HUES64 (cell line): Measurements from ENCODE around the gene SLC9B2.
"Not testable (repeated sequence)": the region's sequence is repeated elsewhere in the genome, so short reads cannot be mapped to it uniquely, and the experiment has no call there.

ENCODE experiments used
- H3K27ac ChIP-seq: 2 replicates; pipeline ENCODE4 v1.7.0; 2013; ENCODE audit warnings: low read depth, low read length, inconsistent platforms
- H3K27me3 ChIP-seq: 2 replicates; pipeline ENCODE4 v1.6.1; 2013; ENCODE audit warnings: mild to moderate bottlenecking, low read length; ENCODE audit not compliant: insufficient read depth
- H3K36me3 ChIP-seq: 2 replicates; pipeline ENCODE4 v1.6.1; 2013; ENCODE audit warnings: mild to moderate bottlenecking, low read length; ENCODE audit not compliant: insufficient read depth
- H3K4me1 ChIP-seq: 2 replicates; pipeline ENCODE4 v1.6.1; 2013; ENCODE audit warnings: mild to moderate bottlenecking, low read length, moderate library complexity; ENCODE audit not compliant: insufficient read depth
- H3K4me3 ChIP-seq: 2 replicates; pipeline ENCODE4 v1.5.1; 2013; ENCODE audit warnings: mild to moderate bottlenecking, low read length, moderate library complexity
- H3K9ac ChIP-seq: 2 replicates; pipeline ENCODE4 v1.6.1; 2013; ENCODE audit warnings: mild to moderate bottlenecking, low read depth, low read length
- H3K9me3 ChIP-seq: 2 replicates; pipeline ENCODE4 v1.6.1; 2013; ENCODE audit warnings: low read depth, low read length; ENCODE audit not compliant: insufficient read depth
- WGBS: fragments of 150-250, 120-280 bp; methylation state at CpG from one replicate; pipeline ENCODE4 v1.1.7; 2013; ENCODE audit warnings: missing lambda C conversion rate; 5-methylcytosine and 5-hydroxymethylcytosine counted together

SLC9B2 gene

DNA sequence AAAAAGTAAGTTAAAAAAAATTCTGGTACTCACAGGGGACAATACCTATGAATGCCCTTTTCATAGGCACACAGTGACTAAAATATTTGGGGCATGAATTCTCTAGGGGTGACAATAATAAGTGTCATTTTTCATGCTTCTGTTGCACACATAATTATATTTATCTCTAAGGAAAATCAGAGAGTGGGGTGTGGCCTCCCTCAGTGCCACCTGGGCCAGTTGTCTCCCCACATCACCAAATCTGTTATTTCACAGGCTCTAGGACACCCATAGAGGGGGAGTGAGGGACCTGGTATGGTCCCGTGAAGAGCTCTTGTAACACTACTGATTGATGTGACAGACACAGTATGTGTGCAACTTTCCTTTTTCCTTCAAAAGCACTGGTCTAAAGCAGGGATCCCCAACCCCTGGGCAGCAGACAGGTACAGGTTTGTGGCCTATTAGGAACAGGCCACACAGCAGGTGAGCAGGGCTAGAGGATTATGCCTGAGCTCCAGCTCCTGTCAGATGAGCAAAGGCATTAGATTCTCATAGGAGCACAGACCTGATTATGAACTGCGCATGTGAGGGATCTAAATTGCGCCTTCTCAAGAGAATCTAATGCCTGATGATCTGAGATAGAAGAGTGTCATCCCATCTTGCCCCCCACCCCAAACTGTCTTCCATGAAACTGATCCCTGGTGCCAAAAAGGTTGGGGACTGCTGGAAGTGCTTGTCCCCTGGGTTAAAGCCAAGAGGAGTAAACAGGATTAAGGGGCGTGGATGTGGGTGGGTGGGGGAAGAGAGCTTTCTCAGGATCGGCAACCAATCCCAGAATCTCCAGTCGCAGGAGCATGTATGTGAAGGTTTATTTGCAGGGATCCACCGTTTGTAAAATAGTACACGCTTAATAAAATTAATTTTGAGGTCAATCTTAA is 57.9 kb downstream of the SLC9B2 start:
- Histone ChIP-seq H3K4me1 (0 out of 2 replicates have a peak, but pooled peaks cover 2% of the 10 kb centered on the region), H3K9ac (peak overlapping the region; percentile 93), H3K27me3 (no peaks in the 10 kb centered on the region), H3K9me3 (no peaks in the 10 kb centered on the region), H3K4me3 (peak overlapping the region; percentile 70), H3K36me3 (no peaks in the 10 kb centered on the region), H3K27ac (peak overlapping the region; percentile 88)
- WGBS: 76% methylated on average over 8 of the region's 8 CpGs

GRCh38 chr4:103012551-103012950 is 64.0 kb downstream of the SLC9B2 start:
- no peak overlapping the region for H3K27ac ChIP-seq
- no peaks in the 10 kb centered on the region for H3K4me1 ChIP-seq
- no peaks in the 10 kb centered on the region for H3K36me3 ChIP-seq
- no peak overlapping the region for H3K4me3 ChIP-seq
- H3K27me3 ChIP-seq: no peaks in the 10 kb centered on the region
- no peak overlapping the region for H3K9ac ChIP-seq
- H3K9me3 ChIP-seq: no peaks in the 10 kb centered on the region

DNA sequence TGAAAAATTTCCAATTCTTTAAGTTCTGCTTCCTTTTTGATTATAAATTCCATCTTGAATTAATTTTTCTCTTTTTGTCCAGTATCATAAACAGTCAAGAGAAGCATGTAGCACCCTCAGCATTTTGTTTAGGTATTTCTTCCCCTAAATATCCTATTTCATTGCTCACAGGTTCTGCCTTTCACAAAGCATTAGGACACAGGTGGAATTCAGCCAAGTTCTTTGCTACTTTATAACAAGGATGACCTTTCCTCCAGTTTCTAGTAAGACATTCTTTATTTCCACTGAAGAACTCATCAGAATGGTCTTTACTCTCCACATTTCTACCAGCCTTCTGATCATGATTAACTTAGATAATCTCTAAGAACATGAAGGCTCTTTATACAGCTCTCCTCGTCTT is 64.5 kb downstream of the SLC9B2 start:
- Histone ChIP-seq H3K27me3 (no peaks in the 10 kb centered on the region), H3K4me1 (no peaks in the 10 kb centered on the region), H3K9ac (no peak overlapping the region), H3K9me3 (no peaks in the 10 kb centered on the region), H3K36me3 (no peaks in the 10 kb centered on the region), H3K27ac (no peak overlapping the region), H3K4me3 (no peak overlapping the region)
- 85% methylated on average over 1 of the region's 1 CpG for WGBS

DNA sequence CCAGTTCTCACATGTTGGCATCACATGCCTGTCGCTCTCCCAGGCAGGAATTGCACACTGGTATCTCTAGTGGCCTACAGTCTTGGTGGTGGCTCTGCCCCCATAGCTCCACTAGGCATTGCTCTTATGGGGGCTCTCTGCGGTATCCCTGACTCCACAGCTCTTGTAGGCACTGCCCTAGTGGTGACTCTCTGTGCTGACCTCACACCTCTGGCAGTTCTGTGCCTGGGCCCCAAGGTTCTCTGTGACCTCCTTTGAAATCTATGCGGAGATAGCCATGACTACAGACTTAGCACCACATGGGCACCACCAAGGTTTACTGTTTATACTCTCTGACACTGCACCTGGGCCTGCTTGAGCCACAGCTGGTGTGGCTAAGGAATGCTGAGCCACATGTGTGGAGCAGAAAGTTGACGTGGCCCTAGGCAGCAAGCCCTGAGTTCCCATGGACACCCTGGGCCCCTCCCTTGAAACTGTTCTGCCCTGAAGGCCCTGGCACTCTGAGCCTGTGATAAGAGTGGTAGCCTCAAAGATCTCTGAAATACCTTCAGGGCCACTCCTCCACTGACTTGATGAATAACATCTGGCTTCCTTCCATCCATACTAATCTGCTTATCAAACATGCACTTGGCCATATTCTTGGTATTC is 65.1 kb downstream of the SLC9B2 start:
- Histone ChIP-seq H3K9me3 (no peaks in the 10 kb centered on the region), H3K4me1 (no peaks in the 10 kb centered on the region), H3K9ac (no peak overlapping the region), H3K27ac (no peak overlapping the region), H3K36me3 (no peaks in the 10 kb centered on the region), H3K27me3 (no peaks in the 10 kb centered on the region), H3K4me3 (no peak overlapping the region)
- 85% methylated on average over 4 of the region's 4 CpGs for WGBS

DNA sequence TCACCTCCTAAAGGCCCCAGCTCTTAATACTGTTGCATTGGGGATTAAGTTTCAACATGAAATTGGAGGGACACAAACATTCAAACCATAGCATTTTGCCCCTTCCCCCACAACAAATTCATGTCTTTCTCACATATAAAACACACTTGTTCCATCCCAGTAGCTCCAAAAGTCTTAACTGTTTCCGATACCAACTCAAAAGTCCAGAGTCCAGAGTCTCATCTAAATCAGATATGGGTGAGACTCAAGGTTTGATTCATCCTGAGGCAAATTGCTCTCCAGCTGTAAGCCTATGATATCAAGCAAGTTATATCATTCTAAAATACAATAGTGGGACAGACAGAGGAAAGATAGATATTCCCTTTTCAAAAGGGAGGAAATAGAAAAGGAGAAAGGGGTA is 65.8 kb downstream of the SLC9B2 start:
- Histone ChIP-seq H3K4me3 (no peak overlapping the region), H3K36me3 (no peaks in the 10 kb centered on the region)

GRCh38 chr4:103008875-103009729 is 67.5 kb downstream of the SLC9B2 start:
- H3K9ac ChIP-seq: no peak overlapping the region
- no peaks in the 10 kb centered on the region for H3K9me3 ChIP-seq
- no peaks in the 10 kb centered on the region for H3K36me3 ChIP-seq
- no peak overlapping the region for H3K4me3 ChIP-seq
- WGBS: 85% methylated on average over 14 of the region's 15 CpGs
- H3K4me1 ChIP-seq: no peaks in the 10 kb centered on the region
- H3K27me3 ChIP-seq: no peaks in the 10 kb centered on the region
- H3K27ac ChIP-seq: no peak overlapping the region

More for the DNA sequence above, 65.8 kb downstream of the SLC9B2 start:
- no peak overlapping the region for H3K9ac ChIP-seq
- no peaks in the 10 kb centered on the region for H3K9me3 ChIP-seq
- no peaks in the 10 kb centered on the region for H3K4me1 ChIP-seq
- no peak overlapping the region for H3K27ac ChIP-seq
- WGBS: 100% methylated on average over 1 of the region's 1 CpG
- H3K27me3 ChIP-seq: no peaks in the 10 kb centered on the region

DNA sequence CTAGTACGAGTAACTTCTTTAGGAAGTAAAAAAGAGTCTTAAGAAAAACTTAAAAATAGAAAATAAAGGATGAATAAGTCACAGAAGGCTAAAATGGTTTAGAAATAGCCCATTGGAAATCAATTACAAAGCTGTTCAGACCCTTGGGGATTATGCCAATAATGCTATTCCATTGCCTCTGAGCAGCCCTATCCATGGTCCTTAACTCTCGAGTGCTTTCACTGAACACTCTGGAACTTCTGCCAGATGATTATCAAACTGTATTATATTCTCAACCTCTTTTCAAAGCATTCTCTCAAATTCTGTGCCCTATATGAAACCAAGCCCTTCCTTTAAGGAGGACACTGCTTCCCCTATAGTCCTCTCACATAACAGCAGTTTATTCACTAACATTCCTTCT is 74.0 kb downstream of the SLC9B2 start:
- H3K27me3 ChIP-seq: no peaks in the 10 kb centered on the region
- no peaks in the 10 kb centered on the region for H3K4me1 ChIP-seq
- H3K36me3 ChIP-seq: no peaks in the 10 kb centered on the region
- 94% methylated on average over 2 of the region's 2 CpGs for WGBS
- H3K4me3 ChIP-seq: no peak overlapping the region
- no peak overlapping the region for H3K27ac ChIP-seq
- H3K9me3 ChIP-seq: no peaks in the 10 kb centered on the region
- H3K9ac ChIP-seq: no peak overlapping the region

DNA sequence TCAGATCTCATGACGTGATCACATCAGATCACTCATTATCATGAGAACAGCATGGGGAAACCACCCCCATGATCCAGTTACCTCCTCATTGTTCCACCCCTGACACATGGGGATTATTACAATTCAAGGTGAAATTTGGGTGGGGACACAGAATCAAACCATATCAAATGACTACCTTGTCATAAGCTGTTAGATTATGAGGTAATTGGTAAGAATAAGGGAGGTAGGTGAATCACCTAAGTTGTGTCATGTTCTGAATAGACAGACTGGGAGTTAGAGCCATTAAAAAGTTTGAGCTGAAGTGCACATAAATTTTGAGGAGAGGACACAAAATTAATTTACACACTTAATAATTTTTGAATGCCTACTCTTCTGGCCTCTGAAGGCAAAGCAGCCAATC is 81.8 kb downstream of the SLC9B2 start:
- Histone ChIP-seq H3K36me3 (no peaks in the 10 kb centered on the region), H3K4me3 (no peak overlapping the region), H3K9ac (no peak overlapping the region), H3K27ac (no peak overlapping the region), H3K4me1 (no peaks in the 10 kb centered on the region), H3K27me3 (no peaks in the 10 kb centered on the region), H3K9me3 (peaks cover 11% of the 10 kb centered on the region)
- WGBS: 96% methylated on average over 1 of the region's 1 CpG

GRCh38 chr4:102993985-102994384 is 82.6 kb downstream of the SLC9B2 start:
- not testable (repeated sequence) for H3K36me3 ChIP-seq

GRCh38 chr4:102988429-102989020 is 88.0 kb downstream of the SLC9B2 start:
- Histone ChIP-seq H3K9ac (no peak overlapping the region), H3K4me3 (no peak overlapping the region), H3K4me1 (no peaks in the 10 kb centered on the region), H3K27me3 (no peaks in the 10 kb centered on the region), H3K27ac (no peak overlapping the region), H3K36me3 (no peaks in the 10 kb centered on the region), H3K9me3 (peaks cover 8% of the 10 kb centered on the region)
- WGBS: 100% methylated on average over 1 of the region's 1 CpG

More at GRCh38 chr4:102993985-102994384, 82.6 kb downstream of the SLC9B2 start:
- H3K9ac ChIP-seq, H3K4me1 ChIP-seq, H3K27me3 ChIP-seq, H3K27ac ChIP-seq, H3K4me3 ChIP-seq: not testable (repeated sequence)
- H3K9me3 ChIP-seq: peaks cover 11% of the 10 kb centered on the region
